ENCODE results near the gene DRD2. TPM values are rescaled to one million over a fixed set of nuclear protein-coding genes. Genes with fewer than 3 reads are reported as not detected.

Gene DRD2
- total and polyA plus RNA-seq, 3 donors from 2014 or later = 0.74 to 2.6 (median 2.5) TPM

GRCh38 chr11:113462830-113463229 lies 12.4 kb downstream of the DRD2 start:
- no peak for DNase-seq
- Histone ChIP-seq H3K4me3 (no peak overlapping the region), H3K27ac (no peak overlapping the region), H3K36me3 (ENCODE audit: low read depth, missing control alignments) (no peaks in the 10 kb centered on the region), H3K9me3 (no peaks in the 10 kb centered on the region), H3K27me3 (no peaks in the 10 kb centered on the region), H3K4me1 (no peaks in the 10 kb centered on the region)
- intact Hi-C loops (cut with DNase I; ENCODE audit: low total_unique reads) = no loop called here
- TF ChIP-seq CTCF (IDR thresholded peaks at IDR 0.05) = no peak
- TF ChIP-seq POLR2A (IDR thresholded peaks at IDR 0.05) = no peak
- WGBS, 2 donors = 79 to 89% methylated on average over 5 of the region's 5 CpGs

- TF ChIP-seq CTCF (IDR thresholded peaks at IDR 0.05) (no peak), POLR2A (IDR thresholded peaks at IDR 0.05) (no peak)
- H3K4me3 ChIP-seq = no peak overlapping the region
- intact Hi-C loops (cut with DNase I; ENCODE audit: low total_unique reads) = no loop called here
- no peaks in the 10 kb centered on the region for H3K9me3 ChIP-seq
- WGBS, 2 donors = 74 to 81% methylated on average over 3 of the region's 3 CpGs
- DNase-seq = no peak
- H3K27me3 ChIP-seq = no peaks in the 10 kb centered on the region
- no peaks in the 10 kb centered on the region for H3K4me1 ChIP-seq
- H3K36me3 ChIP-seq (ENCODE audit: low read depth, missing control alignments) = no peaks in the 10 kb centered on the region
- no peak overlapping the region for H3K27ac ChIP-seq
Observed at GRCh38 chr11:113461639-113462038, 13.6 kb downstream of the DRD2 start.

- Histone ChIP-seq H3K9me3 (no peaks in the 10 kb centered on the region), H3K27me3 (no peaks in the 10 kb centered on the region), H3K36me3 (ENCODE audit: low read depth, missing control alignments) (no peaks in the 10 kb centered on the region), H3K27ac (no peak overlapping the region), H3K4me1 (no peaks in the 10 kb centered on the region), H3K4me3 (no peak overlapping the region)
- TF ChIP-seq CTCF (IDR thresholded peaks at IDR 0.05) = no peak
- TF ChIP-seq POLR2A (IDR thresholded peaks at IDR 0.05) = no peak
- intact Hi-C loops (cut with DNase I; ENCODE audit: low total_unique reads) = no loop called here
- no peak for DNase-seq
- 64 to 65% methylated on average over 2 to 3 of the region's 3 CpGs for WGBS, 2 donors
Observed at GRCh38 chr11:113460469-113460868, 14.7 kb downstream of the DRD2 start.

- no peak for TF ChIP-seq POLR2A (IDR thresholded peaks at IDR 0.05)
- Histone ChIP-seq H3K36me3 (ENCODE audit: low read depth, missing control alignments) (no peaks in the 10 kb centered on the region), H3K27ac (no peak overlapping the region), H3K9me3 (no peaks in the 10 kb centered on the region), H3K27me3 (no peaks in the 10 kb centered on the region), H3K4me1 (no peaks in the 10 kb centered on the region), H3K4me3 (no peak overlapping the region)
- WGBS, 2 donors = 74 to 75% methylated on average over 1 of the region's 1 CpG
- no peak for DNase-seq
- intact Hi-C loops (cut with DNase I; ENCODE audit: low total_unique reads) = no loop called here
Observed at GRCh38 chr11:113458189-113458588, 17.0 kb downstream of the DRD2 start.

GRCh38 chr11:113457784-113458183 lies 17.4 kb downstream of the DRD2 start:
- H3K4me1 ChIP-seq = no peaks in the 10 kb centered on the region
- TF ChIP-seq POLR2A (IDR thresholded peaks at IDR 0.05) (no peak), CTCF (IDR thresholded peaks at IDR 0.05) (no peak)
- DNase-seq = no peak
- H3K27me3 ChIP-seq = no peaks in the 10 kb centered on the region
- no peaks in the 10 kb centered on the region for H3K36me3 ChIP-seq (ENCODE audit: low read depth, missing control alignments)
- no peak overlapping the region for H3K4me3 ChIP-seq
- WGBS, 2 donors = 69 to 74% methylated on average over 2 of the region's 2 CpGs
- no peaks in the 10 kb centered on the region for H3K9me3 ChIP-seq
- no peak overlapping the region for H3K27ac ChIP-seq
- intact Hi-C loops (cut with DNase I; ENCODE audit: low total_unique reads) = no loop called here

All from testis (tissue), 3 donors.